OCI-LY1 (cell line): ENCODE measurements around the gene SMURF2.

ENCODE experiments used
- CTCF ChIP-seq: fragments of 200-600 bp; sonication (generic), shearing (Covaris generic); IDR thresholded peaks from 2 replicates; pipeline ENCODE4 v1.5.1; 2017; ENCODE audit warnings: mild to moderate bottlenecking, antibody characterized with exemption, low read length, moderate library complexity, mixed read lengths
- EZH2 ChIP-seq: fragments of 200-600 bp; sonication (generic), shearing (Covaris generic); IDR thresholded peaks from 2 replicates; pipeline ENCODE4 v1.8.0; 2017; ENCODE audit warnings: borderline replicate concordance, mixed run types, mild to moderate bottlenecking, antibody characterized with exemption, low read length, moderate library complexity, mixed read lengths

- TF ChIP-seq CTCF, result no peak
- TF ChIP-seq EZH2, result no peak
These were observed 162.2 kb downstream of the SMURF2 start for GRCh38 chr17:64499805-64500486.
